ENCODE data around the gene BRD3OS. TPM values are rescaled to one million over a fixed set of nuclear protein-coding genes. Genes with fewer than 3 reads are reported as not detected.

The BRD3OS gene
- total and polyA plus RNA-seq, 10 of the 15 experiments (the other 5 are each of a cell fraction or from before 2014, with no cell fraction given): 2.1 to 13.7 (median 10.7) TPM

DNA sequence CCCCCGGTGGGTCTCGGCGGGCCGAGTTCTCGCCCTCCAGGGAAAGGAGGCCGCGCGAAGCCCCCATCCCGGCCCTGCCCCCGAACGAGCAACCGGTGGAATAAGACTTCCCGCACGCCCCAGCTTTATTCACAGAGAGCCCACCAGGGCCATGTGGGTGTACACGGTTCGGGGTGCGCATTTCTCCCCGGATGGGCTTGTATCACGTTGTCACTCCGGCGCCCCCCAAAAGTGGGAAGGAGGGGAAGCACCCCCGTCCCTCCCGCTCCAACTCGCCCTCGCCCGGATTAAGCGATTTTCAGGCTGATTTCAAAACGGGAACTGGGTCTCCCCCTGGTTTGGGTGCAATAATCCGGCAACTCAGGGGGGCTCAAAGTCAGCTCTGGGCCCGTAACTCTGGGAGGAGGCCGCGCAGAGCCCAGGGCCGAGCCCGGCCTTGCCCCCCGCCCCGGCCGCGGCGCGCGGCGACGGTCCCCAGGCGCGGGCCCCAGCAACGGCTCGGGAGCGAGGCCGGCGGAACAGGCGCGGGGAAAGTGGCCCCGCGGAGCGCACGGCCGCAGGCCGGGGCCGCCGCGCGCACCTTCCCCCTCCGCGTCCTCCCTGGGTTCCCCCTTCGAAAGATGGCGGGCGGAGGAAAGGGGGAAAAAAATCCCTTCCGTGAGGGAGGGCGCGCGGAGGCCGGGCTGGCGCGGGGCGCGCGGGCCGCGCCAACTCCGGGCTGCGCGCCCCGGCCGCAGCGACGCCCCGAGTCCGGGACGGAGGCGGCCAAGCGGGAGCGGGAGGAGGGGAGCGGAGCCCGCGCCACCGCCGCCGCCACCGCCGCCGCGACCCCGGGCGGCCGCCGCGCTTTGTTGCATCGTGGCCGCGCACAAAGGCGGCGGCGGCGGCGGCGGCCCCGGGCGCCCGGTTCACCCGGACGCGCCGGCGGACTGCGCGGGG lies 41.9 kb downstream of the BRD3OS start (continued):
- TF ChIP-seq PML (IDR thresholded peaks at IDR 0.05; ENCODE audit: low read length): no peak
- TF ChIP-seq EGR1 (IDR thresholded peaks at IDR 0.05; ENCODE audit: borderline replicate concordance in 1 of 2, low read depth in 2 of 2, low read length in 2 of 2): no peak
- no peak for TF ChIP-seq JUNB (IDR thresholded peaks at IDR 0.05)
- TF ChIP-seq SREBF2 (IDR thresholded peaks at IDR 0.05; ENCODE audit: low read length): no peak
- no peak for TF ChIP-seq HDAC6 (IDR thresholded peaks at IDR 0.05; ENCODE audit: unreplicated experiment)
- TF ChIP-seq SRF (IDR thresholded peaks at IDR 0.05; ENCODE audit: low read depth in 2 of 2, low read length in 2 of 2): no peak
- TF ChIP-seq ATF7 (IDR thresholded peaks at IDR 0.05; ENCODE audit: low read depth): no peak
- no peak for TF ChIP-seq MXI1 (IDR thresholded peaks at IDR 0.05; ENCODE audit: low read depth, low read length)
- TF ChIP-seq RBBP5 (conservative IDR thresholded peaks at IDR 0.05): no peak

GRCh38 chr9:134067904-134068743 lies 42.8 kb downstream of the BRD3OS start, which contains the start of gene BRD3:
Gene BRD3, minus strand, starts transcription at chr9:134068026. Its CDS starts 14,549 bp downstream, at chr9:134053477.
- peak within 1 kb of the TSS; percentile 82 for H3K27ac ChIP-seq (ENCODE audit: control insufficient read depth, insufficient read depth)
- H3K36me3 ChIP-seq (ENCODE audit: control insufficient read depth in 2 of 2, insufficient read depth in 2 of 2, low read length in 1 of 2): no peaks in the 10 kb centered on the region
- 0 out of 2 replicates have a peak, but pooled peaks cover 3% of the 10 kb centered on the region for H3K4me1 ChIP-seq (ENCODE audit: control insufficient read depth, insufficient read depth, low read length)
- BruUV-seq (replicated peaks): no TSS peak
- peaks cover 3% of the 10 kb centered on the region in 2 experiments; a peak in 2 of 4 replicates for H3K27me3 ChIP-seq (replicated peaks in 1 of 2; ENCODE audit: control insufficient read depth in 2 of 2, insufficient read depth in 2 of 2, low read length in 1 of 2)
- peak within 1 kb of the TSS; percentile 94 for H3K9ac ChIP-seq (ENCODE audit: control insufficient read depth, insufficient read depth, low read length)
- in situ Hi-C loops (cut with MboI): no loop called here
- intact Hi-C loops (cut with micrococcal nuclease; ENCODE audit: unreplicated experiment): no loop called here
- ChIA-PET SMC1A (ENCODE audit: uncharacterized antibody, unreplicated experiment) (interaction anchor here (0.7 kb wide), 1 partner anchor 73 kb away, joined by 3 read pairs; no protein-coding TSS in a partner anchor), CTCF (interaction anchor here (0.9 to 1.0 kb wide), 2 partner anchors 68 to 75 kb away, joined by 4 read pairs; partner anchors contain the start of gene WDR5), POLR2A (interaction anchor here (1.0 kb wide), 1 partner anchor 646 kb away, joined by 3 read pairs; no protein-coding TSS in a partner anchor), RAD21 (ENCODE audit: unreplicated experiment) (no interaction called here)
- H3K9me3 ChIP-seq (replicated peaks; ENCODE audit: control insufficient read depth, insufficient read depth, low read length): no peaks in the 10 kb centered on the region
- DNase-seq (ENCODE audit: low read depth, low spot score) (peak; percentile 17), FAIRE-seq (no peak), ATAC-seq (peak; percentile 86)
- under 1% methylated on average over 53 of the region's 131 CpGs for WGBS (ENCODE audit: insufficient coverage, insufficient replicate concordance, low lambda C conversion rate, missing lambda C conversion rate)
- peak within 1 kb of the TSS; percentile 83 for H3K4me2 ChIP-seq (ENCODE audit: control insufficient read depth, insufficient read depth)
- peak within 1 kb of the TSS; percentile 92 for H2AFZ ChIP-seq (ENCODE audit: control insufficient read depth, low read depth, low read length)
- H3K4me3 ChIP-seq: peak within 1 kb of the TSS; percentile 93
- peaks cover 5% of the 10 kb centered on the region for H4K20me1 ChIP-seq (ENCODE audit: control insufficient read depth, insufficient read depth)
- H3K79me2 ChIP-seq (ENCODE audit: control insufficient read depth, insufficient read depth, low read length): peaks cover 28% of the 10 kb centered on the region
- TF ChIP-seq MXI1 (IDR thresholded peaks at IDR 0.05; ENCODE audit: low read depth, low read length) (peak; percentile 49; the same call in 1 of the 2 replicates), CHD2 (IDR thresholded peaks at IDR 0.05; ENCODE audit: borderline replicate concordance, low read depth, low read length) (no peak), NR2F1 (conservative IDR thresholded peaks at IDR 0.05) (peak; percentile 76), DPF2 (IDR thresholded peaks at IDR 0.05) (peak; percentile 82), IRF3 (IDR thresholded peaks at IDR 0.05) (0 out of 2 replicates have a peak, but pooled peaks have one; percentile 14), BHLHE40 (IDR thresholded peaks at IDR 0.05; ENCODE audit: borderline replicate concordance in 1 of 2, low read depth in 2 of 2, low read length in 1 of 2) (peak; percentile 55 to 93; a peak in 3 of 4 replicates), EGR1 (IDR thresholded peaks at IDR 0.05; ENCODE audit: borderline replicate concordance in 1 of 2, low read depth in 2 of 2, low read length in 2 of 2) (peak in 1 of 2 experiments; percentile 63; a peak in 2 of 3 replicates), ZNF217 (IDR thresholded peaks at IDR 0.05) (0 out of 2 replicates have a peak, but pooled peaks have one; percentile 45), LARP7 (IDR thresholded peaks at IDR 0.05) (peak; percentile 83; the same call in 1 of the 2 replicates)
- TF ChIP-seq, protein P1, sequence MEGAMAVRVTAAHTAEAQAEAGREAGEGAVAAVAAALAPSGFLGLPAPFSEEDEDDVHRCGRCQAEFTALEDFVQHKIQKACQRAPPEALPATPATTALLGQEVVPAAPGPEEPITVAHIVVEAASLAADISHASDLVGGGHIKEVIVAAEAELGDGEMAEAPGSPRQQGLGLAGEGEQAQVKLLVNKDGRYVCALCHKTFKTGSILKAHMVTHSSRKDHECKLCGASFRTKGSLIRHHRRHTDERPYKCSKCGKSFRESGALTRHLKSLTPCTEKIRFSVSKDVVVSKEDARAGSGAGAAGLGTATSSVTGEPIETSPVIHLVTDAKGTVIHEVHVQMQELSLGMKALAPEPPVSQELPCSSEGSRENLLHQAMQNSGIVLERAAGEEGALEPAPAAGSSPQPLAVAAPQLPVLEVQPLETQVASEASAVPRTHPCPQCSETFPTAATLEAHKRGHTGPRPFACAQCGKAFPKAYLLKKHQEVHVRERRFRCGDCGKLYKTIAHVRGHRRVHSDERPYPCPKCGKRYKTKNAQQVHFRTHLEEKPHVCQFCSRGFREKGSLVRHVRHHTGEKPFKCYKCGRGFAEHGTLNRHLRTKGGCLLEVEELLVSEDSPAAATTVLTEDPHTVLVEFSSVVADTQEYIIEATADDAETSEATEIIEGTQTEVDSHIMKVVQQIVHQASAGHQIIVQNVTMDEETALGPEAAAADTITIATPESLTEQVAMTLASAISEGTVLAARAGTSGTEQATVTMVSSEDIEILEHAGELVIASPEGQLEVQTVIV (IDR thresholded peaks at IDR 0.05; ENCODE audit: borderline replicate concordance, partially characterized antibody): no peak

Data from GM12878 (cell line).